ENCODE results near the gene PDE9A.
"Not testable (repeated sequence)": the region's sequence is repeated elsewhere in the genome, so short reads cannot be mapped to it uniquely, and the experiment has no call there.

Gene PDE9A

DNA sequence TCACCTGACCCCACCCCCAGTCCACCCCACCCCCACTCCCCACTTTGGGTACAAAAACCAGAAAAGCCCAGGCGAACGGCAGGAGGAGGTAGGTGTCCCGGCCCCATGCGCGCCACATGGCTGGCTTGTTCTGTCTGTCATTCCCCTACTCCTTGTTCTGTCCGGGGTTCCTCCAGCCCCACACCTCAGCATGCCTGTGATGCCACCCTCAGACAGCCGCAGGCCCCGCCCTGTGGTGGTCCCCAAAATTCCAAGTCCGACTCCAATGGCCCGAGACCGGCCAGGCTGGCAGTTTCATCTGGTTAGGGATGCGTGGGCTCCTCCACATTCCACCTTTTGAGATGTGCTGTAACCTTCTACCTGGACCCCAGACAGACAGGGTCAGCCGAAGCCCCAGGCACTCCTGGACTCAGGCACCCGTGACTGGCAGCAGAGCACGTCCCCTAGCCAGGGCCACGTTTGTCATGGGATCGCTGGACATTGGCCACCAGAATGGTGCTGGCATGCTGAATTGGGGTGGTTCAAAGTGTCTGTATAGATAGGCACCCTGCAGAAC is 131.6 kb downstream of the PDE9A start:
- FAIRE-seq: no peak
- no peak for DNase-seq (ENCODE audit: insufficient read length, low spot score)

- FAIRE-seq: no peak
- no peak for DNase-seq (ENCODE audit: insufficient read length, low spot score)
These were observed 132.4 kb downstream of the PDE9A start for GRCh38 chr21:42785666-42786427.

DNA sequence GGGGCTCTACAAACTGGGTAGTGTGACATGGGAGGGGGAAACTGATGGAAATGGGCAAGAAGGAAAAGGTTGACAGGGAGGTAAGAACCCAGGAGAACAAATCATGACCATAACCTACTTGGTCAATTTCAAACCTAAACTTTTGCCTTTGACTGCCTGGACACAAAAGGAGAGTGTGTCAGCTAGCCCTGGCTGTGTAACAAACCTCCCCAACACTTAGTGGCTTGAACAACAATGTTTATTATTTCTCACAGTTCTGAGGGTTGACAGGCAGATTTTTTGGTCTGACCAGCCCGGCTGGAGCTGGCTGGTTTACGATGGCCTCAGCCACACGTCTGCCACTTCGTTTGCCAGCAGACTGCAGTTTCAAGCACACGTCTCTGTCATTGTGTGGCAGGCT is 133.5 kb downstream of the PDE9A start:
- FAIRE-seq (no peak), DNase-seq (ENCODE audit: insufficient read length, low spot score) (no peak)

GRCh38 chr21:42787613-42788012 is 134.2 kb downstream of the PDE9A start:
- no peak for FAIRE-seq
- DNase-seq (ENCODE audit: insufficient read length, low spot score): no peak

GRCh38 chr21:42790520-42791065 is 137.2 kb downstream of the PDE9A start:
- no peak for DNase-seq (ENCODE audit: insufficient read length, low spot score)
- no peak for FAIRE-seq

GRCh38 chr21:42793774-42794173 is 140.4 kb downstream of the PDE9A start:
- DNase-seq (ENCODE audit: insufficient read length, low spot score) (no peak), FAIRE-seq (no peak)

GRCh38 chr21:42794551-42794950 is 141.1 kb downstream of the PDE9A start:
- no peak for DNase-seq (ENCODE audit: insufficient read length, low spot score)
- FAIRE-seq: no peak

- DNase-seq (ENCODE audit: insufficient read length, low spot score): no peak
- no peak for FAIRE-seq
These were observed 143.1 kb downstream of the PDE9A start for GRCh38 chr21:42796327-42797062.

- DNase-seq (ENCODE audit: insufficient read length, low spot score) (no peak), FAIRE-seq (no peak)
These were observed 144.1 kb downstream of the PDE9A start for GRCh38 chr21:42797522-42797921.

- DNase-seq (ENCODE audit: insufficient read length, low spot score) (no peak), FAIRE-seq (no peak)
These were observed 144.7 kb downstream of the PDE9A start for GRCh38 chr21:42798106-42798505.

DNA sequence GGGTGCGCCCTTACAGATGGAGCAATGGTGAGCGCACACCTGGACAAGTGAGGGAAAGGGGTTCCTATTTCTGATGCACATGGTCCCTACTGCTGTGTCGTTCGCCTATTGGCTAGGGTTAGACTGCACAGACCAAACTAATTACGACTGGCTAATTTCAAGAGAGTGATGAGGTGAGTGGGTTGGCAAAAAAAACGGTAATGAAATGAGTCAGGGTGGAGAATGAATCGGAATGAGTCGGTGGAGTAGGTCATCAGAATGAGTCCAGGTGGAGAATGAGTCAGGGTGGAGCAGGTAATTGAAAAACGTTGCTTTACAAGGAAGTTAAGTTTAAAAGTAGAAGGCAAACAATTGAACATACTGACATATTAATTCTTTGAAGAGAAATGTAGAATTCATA is 146.1 kb downstream of the PDE9A start:
- DNase-seq (ENCODE audit: insufficient read length, low spot score): no peak
- FAIRE-seq: no peak

DNA sequence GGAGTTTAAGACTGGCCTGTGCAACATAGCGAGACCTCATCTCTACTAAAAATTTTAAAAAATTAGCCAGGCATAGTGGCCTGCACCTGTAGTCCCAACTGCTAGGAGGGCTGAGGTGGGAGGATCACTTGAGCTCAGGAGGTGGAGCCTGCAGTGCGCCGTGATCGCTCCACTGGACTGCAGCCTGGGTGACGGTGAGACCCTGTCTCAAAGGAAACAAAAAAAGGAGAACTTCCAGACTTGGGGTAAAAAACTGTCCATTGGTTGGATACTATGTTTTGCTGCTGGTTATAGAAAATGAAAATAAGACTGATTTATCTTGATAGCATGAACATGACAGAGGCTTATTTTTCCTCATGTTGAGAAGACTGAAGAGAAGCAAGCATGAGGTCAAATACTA is 146.5 kb downstream of the PDE9A start:
- no peak for DNase-seq (ENCODE audit: insufficient read length, low spot score)
- no peak for FAIRE-seq

DNA sequence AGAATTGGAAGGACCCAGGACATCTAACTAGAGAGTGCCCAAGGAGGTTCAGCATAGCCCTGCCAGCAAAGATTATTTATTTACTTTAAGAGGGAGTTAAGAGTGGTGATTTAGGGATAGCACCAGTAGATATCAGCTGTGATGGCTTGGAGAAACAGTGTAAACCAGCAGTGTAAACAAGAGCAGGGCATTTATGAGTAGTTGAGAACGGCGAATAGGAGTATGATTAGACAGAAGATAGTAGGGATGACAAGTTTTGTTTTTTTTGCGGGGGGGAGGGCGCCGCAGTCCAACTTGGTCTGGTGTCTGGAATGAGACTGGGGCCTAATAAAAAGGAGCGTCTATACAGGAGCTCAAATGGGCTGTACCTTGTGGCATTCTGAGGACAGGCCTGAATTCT is 148.2 kb downstream of the PDE9A start:
- not testable (repeated sequence) for FAIRE-seq; DNase-seq (ENCODE audit: insufficient read length, low spot score)

DNA sequence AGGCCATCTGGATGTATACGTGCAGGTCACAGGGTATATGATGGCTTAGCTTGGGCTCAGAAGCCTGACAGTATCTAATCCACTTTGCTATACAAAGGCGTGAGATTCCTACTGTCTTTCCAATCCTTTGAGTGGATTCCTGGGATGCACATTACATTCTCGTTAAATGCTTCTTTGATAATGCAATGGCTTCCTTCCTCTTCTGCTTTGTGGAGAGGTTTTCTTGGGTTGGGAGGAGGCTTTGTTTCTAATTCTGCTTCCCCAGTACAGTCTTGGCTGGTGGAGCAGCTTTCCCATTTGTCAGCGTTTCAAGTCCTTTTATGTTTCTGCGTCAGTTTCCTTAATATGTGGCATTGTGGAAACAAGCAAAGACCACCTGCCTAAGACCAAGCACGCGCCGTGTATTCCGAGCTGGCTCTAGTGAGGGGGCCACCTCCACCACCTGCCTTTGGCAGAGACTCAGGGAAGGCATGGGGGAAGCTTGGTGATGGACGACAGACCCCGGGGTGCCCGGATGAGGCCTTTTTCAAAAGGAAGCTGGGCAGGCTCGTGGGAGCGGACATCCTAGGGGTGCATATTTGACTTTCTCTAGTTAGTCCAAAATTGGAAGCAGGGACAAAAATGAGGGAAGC is 153.2 kb downstream of the PDE9A start:
- FAIRE-seq: no peak
- DNase-seq (ENCODE audit: insufficient read length, low spot score): no peak

GRCh38 chr21:42807293-42807895 is 154.0 kb downstream of the PDE9A start:
- FAIRE-seq: not testable (repeated sequence)

DNA sequence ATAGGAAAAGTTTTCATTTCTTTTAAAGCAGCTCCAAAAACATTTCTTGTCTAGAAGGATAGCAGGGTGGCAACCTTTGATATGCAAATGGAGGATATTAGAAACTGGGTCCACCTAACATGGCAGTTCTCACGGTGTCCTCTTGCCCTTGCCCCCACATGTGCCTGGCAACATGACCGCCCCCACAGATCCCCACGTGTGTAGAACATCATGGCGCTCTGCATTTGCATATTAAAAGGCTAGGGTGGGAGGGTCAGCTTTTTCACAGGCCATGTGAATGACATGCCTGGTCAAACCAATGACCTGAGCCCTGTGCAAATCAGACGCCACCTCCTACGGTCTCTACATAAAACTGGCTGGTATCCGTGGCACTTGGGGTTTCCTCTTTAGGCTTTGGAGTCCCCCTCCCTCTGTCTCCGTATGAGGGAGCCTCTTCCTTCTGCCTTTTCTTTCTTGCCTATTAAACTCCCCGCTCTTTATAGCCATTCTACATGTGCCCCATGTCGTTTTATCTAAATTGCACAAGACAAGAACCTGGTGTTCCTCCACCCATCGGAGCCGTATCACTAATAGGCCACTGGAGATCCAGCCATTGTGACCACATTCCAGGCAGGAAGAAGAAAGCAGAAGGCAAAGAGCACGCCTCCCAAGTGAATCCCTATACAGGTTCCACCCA is 154.7 kb downstream of the PDE9A start:
- DNase-seq (ENCODE audit: insufficient read length, low spot score) (no peak), FAIRE-seq (no peak)

More at GRCh38 chr21:42807293-42807895, 154.0 kb downstream of the PDE9A start:
- not testable (repeated sequence) for DNase-seq (ENCODE audit: insufficient read length, low spot score)

DNA sequence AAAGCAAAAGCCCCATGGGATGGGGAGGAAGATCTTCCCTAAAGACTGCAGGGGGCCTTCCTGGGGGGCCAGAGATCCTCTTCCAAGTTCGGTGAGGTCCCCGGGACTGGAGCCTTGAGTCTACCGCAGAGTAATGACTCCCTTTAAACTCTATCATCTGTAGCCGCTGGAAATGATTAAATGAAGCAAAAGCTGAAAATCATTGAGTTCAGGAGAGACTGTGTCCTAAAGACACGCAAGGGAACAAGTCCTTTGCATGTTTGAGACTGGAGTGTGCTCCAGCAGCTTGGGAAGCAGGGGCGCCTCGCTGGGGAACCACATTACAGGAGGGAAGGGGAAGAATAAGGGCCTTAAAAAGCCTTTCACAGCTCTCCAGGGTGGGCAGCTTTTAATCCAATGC is 155.8 kb downstream of the PDE9A start:
- FAIRE-seq (no peak), DNase-seq (ENCODE audit: insufficient read length, low spot score) (no peak)

- DNase-seq (ENCODE audit: insufficient read length, low spot score) (no peak), FAIRE-seq (peak; percentile 23)
These were observed 156.4 kb downstream of the PDE9A start for GRCh38 chr21:42809577-42810475.

DNA sequence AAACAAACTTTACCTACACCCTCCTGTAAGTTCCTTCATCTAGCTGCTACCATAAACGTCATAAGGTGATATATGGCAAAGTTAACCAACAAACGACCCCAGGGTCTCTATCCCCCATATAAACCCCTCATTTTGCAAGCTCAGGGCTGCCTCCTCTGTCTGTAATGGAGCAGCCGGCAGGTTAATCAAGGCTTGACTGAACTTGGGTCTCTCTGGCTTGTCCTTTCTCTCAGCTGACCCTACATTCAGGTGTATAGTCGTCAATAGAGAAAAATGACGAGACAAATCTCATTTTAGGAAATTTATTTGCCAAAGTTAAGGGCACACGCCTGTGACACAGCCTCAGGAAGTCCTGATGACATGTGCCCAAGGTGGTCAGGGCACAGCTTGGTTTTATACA is 158.5 kb downstream of the PDE9A start:
- FAIRE-seq (no peak), DNase-seq (ENCODE audit: insufficient read length, low spot score) (no peak)
